HCT116 (cell line): Measurements from ENCODE around the gene NFASC.

ENCODE experiments used
- CEBPB ChIP-seq: IDR thresholded peaks from 2 replicates; pipeline ENCODE4 v1.6.1; 2012; ENCODE audit warnings: low read depth
- CTCF ChIP-seq, 3 experiments: fragments of 200-600 bp in 1 of 3; sonication (generic) in 1 of 3; IDR thresholded peaks in 2 of 3; conservative IDR thresholded peaks in 1 of 3; 2 replicates each; pipeline ENCODE4 v1.5.1; 2012 to 2017; ENCODE audit warnings: low read depth in 2 of 3, low read length in 2 of 3, antibody characterized with exemption in 1 of 3, borderline replicate concordance in 1 of 3, control low read depth in 1 of 3, mild to moderate bottlenecking in 1 of 3, mixed read lengths in 1 of 3, mixed run types in 1 of 3, moderate library complexity in 1 of 3; ENCODE audit not compliant: insufficient read depth in 1 of 3
- EZH2 ChIP-seq: fragments of 200-600 bp; sonication (generic); IDR thresholded peaks from 2 replicates; pipeline ENCODE4 v1.6.1; 2017; ENCODE audit warnings: antibody characterized with exemption, mixed run types
- EZH2phosphoT487 ChIP-seq: fragments of 200-600 bp; IDR thresholded peaks from 2 replicates; pipeline ENCODE4 v1.6.1; 2018; ENCODE audit warnings: antibody characterized with exemption, borderline replicate concordance
- FOSL1 ChIP-seq: IDR thresholded peaks from 2 replicates; pipeline ENCODE4 v1.6.1; 2012; ENCODE audit warnings: low read depth
- JUND ChIP-seq: IDR thresholded peaks from 2 replicates; pipeline ENCODE4 v1.6.1; 2012
- MAX ChIP-seq: IDR thresholded peaks from 2 replicates; pipeline ENCODE4 v1.6.1; 2012
- POLR2A ChIP-seq: IDR thresholded peaks from 2 replicates; pipeline ENCODE4 v1.7.0; 2011; ENCODE audit warnings: borderline replicate concordance; ENCODE audit not compliant: insufficient read depth, insufficient read length; ENCODE audit errors: extremely low read depth
- POLR2AphosphoS5 ChIP-seq: IDR thresholded peaks from 2 replicates; pipeline ENCODE4 v1.6.1; 2011; ENCODE audit warnings: mild to moderate bottlenecking, low read depth, low read length, moderate library complexity
- REST ChIP-seq: IDR thresholded peaks from 2 replicates; pipeline ENCODE4 v1.6.1; 2012; ENCODE audit warnings: low read depth
- SIN3A ChIP-seq: IDR thresholded peaks from 2 replicates; pipeline ENCODE4 v1.6.1; 2012; ENCODE audit warnings: low read depth
- YY1 ChIP-seq: IDR thresholded peaks from 2 replicates; pipeline ENCODE4 v1.6.1; 2011; ENCODE audit warnings: low read length, low read depth, moderate library complexity, mild to moderate bottlenecking; ENCODE audit not compliant: insufficient replicate concordance; ENCODE audit errors: extremely low read depth
- ZFX ChIP-seq: fragments of 450-650 bp; IDR thresholded peaks from 2 replicates; pipeline ENCODE4 v1.6.1; 2017

GRCh38 chr1:204959836-204960235 is 89.2 kb downstream of the NFASC start:
- TF ChIP-seq YY1 (no peak), CTCF (IDR thresholded peaks at IDR 0.05 in 2 of 3, conservative IDR thresholded peaks at IDR 0.05 in 1 of 3; ENCODE audit: borderline replicate concordance in 1 of 3, insufficient read depth in 1 of 3, low read depth in 2 of 3, low read length in 2 of 3) (no peak), EZH2 (no peak), POLR2AphosphoS5 (no peak), JUND (no peak), ZFX (no peak), EZH2phosphoT487 (no peak), MAX (no peak), SIN3A (no peak), REST (no peak), CEBPB (no peak), POLR2A (no peak), FOSL1 (no peak)
